ENCODE measurements around the gene RBBP8NL. TPM values are rescaled to one million over a fixed set of nuclear protein-coding genes. Genes with fewer than 3 reads are reported as not detected.
"Not testable (repeated sequence)": the region's sequence is repeated elsewhere in the genome, so short reads cannot be mapped to it uniquely, and the experiment has no call there.

Gene RBBP8NL
- total RNA-seq, 1 donor from 2014 or later = not detected

DNA sequence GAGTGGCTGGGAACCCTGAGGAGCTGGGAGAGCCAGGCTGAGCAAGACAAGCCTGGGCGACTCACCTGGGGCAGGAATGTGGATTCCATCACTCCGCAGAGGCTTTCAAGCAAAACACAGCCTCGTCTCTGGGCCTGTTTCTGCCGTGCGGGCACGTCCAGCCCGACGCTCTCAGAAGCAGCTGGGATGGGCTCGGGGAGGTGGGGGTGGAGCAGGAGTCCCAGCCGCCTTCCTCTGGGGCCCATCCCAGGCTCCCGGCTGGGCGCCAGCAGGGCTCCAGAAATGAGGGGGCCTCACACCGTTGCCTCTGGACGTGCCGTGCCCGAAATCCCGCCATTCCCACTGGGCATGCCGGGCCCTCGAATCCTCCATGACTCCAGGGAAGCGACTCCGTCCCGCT lies 49.1 kb downstream of the RBBP8NL start:
- intact Hi-C loops (cut with micrococcal nuclease) = no loop called here

DNA sequence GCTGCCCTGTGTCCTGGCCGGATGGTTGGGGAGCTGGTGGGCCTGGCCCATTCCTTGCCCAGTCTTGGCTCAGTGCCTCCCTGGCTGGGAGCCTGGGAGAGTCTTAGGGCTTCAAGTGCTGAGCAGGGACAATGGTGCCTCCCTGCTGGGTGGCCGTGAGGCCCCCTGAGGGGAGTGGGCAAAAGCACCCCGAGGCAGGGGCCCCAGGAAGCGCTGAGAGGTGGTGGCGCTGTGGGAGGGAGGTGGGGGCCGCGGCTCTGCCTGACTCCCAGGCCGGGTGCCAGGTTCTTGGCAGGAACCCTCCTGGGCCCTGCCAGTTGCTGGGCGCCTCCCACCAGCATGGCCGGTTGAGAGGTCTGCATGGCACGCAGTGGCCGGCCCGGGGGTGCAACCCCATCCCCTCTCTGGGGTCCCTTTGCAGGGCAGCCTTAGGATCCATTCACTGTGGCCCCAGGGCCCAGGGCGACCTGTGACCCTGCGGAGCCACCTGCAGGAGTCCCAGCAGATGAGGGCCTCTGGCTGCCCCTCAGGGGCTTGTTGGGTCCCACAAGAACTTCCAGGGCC lies 49.6 kb downstream of the RBBP8NL start:
- intact Hi-C loops (cut with micrococcal nuclease) = no loop called here

DNA sequence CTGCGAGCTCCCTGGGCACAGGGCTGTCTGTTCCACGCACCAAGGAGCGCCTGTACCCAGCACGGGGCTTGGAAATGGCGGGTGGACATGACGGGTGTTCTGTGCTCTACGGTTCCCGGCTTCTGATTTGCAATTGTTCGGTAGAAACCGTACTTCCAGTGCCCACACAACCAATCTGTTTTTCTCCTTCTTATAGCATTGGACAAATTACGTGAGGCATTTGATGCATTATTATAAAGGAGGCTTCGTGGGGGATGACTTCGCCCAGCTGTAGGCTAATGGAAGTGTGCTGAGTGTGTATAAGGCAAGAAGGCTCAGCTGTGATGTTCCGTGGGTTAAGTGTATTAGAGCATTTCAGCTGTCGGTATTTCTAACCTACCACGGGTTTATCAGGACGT lies 50.3 kb downstream of the RBBP8NL start:
- intact Hi-C loops (cut with micrococcal nuclease) = no loop called here

DNA sequence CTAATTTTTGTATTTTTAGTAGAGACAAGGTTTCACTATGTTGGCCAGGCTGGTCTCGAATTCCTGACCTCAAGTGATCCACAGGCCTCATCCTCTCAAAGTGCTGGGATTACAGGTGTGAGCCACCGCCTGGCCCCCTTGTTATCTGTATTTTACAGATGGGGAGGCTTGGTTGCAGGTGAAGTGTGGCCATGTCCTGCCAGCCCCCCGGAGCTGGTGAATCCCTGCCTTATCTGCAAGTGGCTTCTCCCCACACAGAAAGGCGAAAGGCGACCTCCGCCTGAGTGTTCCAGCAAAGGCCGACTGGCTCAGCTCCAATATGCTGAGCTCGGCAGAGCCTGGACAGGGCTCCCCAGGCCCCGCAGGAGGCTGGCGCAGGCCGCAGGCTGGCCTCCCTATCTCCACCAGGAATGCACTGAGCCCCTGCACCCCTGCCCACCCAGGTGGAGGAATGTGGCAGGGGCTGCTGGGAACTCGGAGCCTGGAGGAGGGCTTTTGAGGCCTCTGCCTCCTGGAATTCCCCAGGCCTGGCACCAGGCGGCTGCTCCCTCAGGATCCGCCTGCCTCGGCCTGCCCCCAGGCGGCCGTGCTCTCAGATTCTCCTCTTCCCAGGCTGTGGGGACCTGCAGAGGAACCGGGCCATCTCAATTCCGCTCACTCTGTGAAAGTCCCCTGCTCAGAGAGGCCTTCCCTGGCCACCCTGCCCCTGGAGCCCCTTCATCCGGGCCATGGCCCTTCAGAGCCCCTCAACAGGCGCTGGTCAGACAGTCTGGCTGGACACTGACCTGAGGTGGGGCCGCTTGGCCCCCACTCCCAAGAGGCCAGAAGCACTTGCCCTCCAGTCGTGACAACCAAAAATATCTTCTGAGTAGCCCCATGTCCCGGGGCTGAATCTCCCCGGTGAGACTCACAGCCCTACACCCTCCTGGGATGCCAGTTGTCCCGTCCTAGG lies 51.0 kb downstream of the RBBP8NL start:
- intact Hi-C loops (cut with micrococcal nuclease) = no loop called here

DNA sequence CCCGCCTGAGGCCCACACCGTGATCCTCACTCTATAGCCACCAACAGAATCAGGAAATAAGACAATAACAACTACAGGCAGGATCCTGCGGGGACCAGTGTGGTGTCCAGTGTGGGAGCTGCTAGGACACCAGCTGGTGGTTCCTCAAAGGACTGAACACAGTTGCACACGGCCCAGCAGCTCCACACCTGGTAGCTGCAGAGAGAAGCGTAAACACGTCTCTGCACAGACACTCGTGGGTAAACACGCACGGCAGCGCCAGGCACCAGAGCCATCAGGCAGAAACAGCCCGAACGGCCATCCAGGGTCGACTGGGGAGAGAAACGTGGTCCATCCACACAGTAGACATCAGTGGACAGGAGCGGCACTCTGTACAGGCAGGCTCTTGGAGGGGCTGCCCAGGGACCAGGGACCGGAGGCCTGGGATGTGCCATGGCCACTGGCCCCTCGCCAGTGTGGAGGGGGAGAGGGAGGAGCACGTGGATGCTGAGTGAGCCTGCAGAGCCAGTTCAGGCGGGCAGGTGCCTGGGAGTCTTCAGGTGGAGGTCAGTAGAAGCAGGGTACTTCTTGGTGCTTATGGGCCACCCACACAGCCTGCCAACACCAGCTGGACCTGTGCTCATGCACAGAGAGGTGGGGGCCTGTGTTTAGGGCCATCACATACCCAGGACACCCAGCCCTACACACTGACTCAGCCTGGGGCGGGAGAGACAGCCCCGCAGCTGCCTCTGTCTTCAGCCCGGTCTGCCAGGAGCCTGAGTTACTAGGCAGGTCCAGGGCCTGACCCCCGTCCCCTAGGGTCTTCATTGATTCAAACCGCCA lies 52.8 kb downstream of the RBBP8NL start:
- intact Hi-C loops (cut with micrococcal nuclease) = no loop called here

DNA sequence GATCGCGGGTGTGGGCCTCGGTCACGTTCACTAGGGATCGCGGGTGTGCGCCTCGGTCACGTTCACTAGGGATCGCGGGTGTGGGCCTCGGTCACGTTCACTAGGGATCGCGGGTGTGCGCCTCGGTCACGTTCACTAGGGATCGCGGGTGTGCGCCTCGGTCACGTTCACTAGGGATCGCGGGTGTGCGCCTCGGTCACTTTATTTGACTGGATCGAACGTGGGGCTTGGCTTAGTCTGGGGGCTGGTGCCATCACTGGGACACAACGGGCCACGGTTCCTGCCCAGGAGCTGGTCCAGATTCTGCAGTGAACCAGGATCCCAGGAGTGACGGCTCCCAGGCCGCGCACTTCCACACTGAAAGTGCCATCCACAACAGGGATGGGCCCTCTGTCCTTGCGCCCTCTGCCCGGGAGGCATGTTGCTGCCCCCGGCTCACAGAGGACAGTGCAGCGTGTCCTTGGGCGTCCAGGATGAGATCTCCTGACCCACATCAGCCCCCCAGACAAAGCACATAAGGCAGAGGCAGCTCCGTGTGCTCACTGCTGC lies 53.6 kb downstream of the RBBP8NL start:
- intact Hi-C loops (cut with micrococcal nuclease) = not testable (repeated sequence)

DNA sequence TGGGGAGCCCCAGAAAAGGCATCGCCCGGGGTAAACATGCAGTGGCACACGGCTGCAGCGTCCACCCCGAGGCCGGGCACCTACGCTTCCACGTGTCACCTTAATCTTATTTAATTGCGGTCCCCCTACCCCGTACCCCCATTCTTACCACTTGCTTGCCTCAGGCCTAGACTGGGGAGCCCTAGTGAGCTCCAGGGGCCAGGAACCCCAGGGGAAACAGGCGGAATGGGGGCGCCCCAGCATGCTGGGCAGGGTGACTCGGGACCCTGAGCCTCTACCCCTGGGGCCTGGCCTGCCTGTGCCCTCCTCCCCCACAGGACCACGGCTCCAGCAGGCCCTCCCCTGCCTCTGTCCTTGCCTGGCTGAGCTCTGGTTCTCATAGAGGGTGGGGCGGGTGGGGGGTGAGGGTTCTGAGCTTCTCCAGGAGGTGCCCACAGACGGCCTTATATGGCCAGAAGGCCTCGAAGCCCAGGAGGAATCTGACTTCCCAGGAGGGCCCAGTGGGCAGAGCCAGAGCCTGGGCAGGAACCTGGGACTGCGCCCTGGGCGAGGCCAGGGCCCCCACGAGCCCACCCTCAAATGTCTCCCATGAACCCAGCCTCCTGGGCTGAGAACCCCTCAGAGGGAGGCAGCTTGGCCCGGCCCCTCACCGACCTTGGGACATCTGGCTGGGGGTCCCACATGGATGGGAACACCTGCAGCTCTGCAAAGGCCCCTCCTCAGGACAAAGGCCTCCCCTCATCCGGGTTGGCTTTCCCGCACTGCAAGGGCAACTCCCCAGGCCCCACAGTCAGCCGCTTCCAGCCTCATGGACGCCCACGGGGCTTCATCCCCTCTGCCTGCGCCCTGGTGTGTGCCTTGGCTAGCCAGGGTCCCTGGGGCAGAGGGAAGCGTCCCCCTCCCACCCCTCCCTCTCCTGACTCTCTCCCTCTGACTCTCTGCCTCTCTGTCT lies 55.0 kb downstream of the RBBP8NL start:
- intact Hi-C loops (cut with micrococcal nuclease) = no loop called here

DNA sequence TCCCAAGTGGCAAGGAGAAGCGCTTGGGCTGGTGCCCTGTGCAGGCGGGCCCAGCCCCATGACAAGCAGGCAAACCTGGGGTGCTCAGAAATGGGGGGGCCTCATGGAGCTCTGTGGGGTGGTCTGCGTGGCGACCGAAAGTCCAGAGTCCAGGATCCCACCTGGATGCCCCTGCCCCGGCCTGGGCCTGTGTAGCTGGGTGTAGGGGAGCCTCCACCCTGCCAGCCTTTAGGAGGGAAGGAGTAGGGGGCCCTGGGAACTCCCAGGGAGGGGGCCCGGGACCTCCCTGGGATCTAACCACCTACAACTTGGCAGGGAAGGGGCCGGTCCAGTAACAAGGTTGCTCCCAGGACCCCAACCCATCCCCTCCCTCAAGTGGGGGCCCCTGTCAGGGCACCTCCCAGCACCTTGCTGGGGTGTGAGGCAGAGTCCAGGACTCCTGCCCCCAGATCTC lies 55.7 kb downstream of the RBBP8NL start:
- intact Hi-C loops (cut with micrococcal nuclease) = no loop called here

DNA sequence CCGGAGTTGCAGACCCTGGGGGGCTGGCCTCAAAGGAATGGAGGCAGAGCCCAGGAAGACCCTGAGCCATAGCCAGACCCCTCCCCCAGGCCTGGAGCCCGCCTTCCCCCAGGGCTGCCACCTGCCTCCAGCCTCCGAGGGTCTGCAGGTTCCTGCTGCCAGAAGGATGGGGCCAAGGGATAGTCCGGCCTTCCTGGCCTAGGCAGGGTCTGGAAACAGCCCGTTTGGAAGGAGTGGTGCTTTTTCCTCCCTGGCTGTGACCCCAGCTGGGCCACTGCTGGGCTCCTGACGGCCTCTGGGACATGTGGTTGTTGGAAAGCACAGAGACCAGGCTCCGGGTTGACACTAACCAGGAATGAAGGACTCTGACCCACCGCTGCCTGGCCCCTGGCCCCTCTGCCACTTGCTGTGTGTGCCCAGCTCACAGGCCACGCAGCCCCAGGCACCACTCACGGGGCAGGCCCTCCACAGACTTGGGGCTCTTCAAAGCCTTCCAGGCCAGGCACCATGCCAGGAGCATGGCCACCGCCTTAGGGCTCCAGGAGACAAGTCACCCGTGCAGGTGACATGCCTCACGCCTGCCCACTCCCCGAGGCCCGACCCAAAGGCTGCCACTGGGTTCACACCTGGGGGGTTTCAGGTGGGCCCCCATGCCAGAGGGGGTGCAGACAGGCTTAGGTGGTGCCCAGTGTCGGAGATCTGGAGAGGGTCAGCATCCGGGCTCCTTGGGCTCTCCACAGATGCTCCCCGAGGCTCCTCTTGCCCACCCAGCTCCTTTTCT lies 56.3 kb downstream of the RBBP8NL start:
- intact Hi-C loops (cut with micrococcal nuclease) = no loop called here

DNA sequence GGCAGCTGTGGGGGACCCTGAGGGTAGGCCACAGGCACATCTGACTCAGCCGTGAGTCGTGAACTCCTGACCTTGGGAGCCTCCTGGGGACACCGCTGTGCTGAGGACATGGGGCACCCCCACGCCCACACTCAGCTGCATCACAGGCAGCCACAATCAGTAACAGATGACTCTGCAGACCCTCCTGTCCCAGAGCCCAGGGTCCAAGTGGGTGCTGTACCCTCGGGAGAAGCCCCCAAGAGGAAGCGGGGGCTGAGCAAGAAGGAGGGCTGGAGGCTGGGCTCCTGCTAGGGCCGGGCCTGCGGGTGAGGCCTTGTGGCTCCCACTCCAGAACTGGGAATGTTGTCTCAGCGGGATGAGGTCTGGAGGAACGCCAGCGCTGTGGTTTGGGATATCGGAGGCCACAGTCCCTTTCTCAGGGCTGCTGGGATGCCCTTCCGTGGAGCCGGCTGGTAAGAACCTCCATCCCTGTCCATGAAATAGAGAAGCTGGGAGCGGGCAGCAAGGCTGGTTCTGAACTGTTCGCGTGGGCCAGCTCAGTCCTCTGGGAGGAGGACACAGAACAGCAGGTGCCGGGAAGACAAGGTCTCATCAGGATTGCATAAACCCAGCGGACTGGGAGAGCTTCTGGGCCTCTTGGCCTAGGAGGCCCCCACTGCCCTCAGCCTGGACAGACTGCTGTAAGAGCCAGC lies 57.1 kb downstream of the RBBP8NL start:
- intact Hi-C loops (cut with micrococcal nuclease) = no loop called here

DNA sequence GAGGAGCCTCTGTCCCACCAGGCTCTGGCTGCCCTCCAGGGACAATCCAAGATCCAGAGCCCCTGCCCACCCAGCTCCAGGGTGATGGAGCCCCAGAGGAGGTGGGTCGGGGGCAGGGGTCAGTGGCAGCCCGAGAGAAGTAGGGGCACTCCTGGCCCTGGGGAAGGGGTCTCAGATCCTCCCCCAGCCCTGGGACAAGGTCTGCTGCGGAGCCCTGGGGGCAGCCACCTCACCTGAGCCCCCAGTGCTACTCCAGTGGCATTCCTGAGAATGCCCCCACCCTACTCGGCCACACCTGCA lies 57.6 kb downstream of the RBBP8NL start:
- intact Hi-C loops (cut with micrococcal nuclease) = no loop called here

DNA sequence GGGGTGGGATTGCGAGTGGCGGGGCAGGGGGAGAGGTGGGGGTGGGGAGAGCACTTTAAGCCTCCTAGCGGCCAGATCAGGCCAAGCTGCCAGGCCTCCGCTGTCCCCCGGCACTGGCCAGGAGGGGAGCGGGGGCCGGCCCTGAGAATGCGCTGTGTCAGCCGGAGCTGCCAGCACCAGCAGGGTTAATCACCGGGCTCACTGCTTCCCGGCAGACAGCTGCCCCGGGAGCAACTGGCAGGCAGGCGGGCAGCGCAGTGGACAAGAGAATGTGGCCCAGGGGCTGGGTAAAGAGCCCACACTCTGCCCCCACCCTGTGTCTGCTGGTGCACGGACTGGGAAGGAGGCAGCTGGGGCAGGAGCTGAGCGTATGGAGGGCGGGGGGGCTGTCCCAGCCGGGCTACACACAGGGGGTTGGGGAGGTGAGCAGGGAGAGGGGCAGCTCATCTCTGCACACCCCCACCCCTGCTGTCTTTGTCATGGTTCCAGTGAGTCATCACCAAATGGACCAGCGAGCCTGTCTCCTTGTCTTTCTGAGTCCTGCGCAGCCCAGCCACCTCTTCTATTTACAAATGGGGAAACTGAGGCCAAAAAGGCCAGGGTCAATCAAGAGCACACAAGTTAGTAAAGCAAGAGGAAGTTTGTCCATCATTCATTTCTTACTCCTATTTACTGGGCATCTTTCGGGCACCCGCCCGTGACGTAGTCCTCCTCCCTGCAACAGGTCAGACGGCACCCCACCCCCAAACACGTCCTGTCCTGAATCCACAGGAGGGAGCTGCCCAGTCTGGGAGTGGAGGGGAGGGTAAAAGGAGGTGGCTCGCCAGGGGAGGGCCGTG lies 58.1 kb downstream of the RBBP8NL start:
- intact Hi-C loops (cut with micrococcal nuclease) = no loop called here

DNA sequence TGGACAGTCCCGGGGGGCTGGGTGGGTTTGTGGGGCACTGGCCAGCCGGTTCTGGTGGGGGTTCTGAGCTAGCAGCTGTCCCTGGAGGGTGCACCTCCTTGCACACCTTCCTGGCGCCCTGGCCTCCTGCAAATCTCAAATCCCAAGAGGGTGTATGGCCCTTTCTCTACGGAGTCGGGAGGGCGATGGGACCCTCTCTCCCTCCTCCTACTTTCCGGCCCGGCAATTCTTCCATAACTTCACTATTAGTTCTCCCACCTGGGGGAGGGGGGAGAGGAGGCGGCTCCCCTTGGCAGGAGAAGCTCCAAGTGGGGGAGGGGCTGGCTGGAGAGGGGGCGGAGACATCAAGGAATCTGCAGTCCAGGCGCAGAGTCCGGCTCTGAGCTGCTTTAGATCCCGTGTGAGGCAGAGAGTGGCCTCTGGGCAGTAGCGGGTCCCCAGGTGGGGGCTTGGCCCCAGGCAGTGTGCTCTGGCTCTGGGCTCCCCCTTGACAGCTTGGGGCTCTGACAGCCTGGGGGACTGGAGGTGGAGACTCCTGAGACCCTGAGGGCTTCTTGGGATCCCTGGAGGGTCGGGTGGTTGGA lies 58.9 kb downstream of the RBBP8NL start:
- intact Hi-C loops (cut with micrococcal nuclease) = no loop called here

DNA sequence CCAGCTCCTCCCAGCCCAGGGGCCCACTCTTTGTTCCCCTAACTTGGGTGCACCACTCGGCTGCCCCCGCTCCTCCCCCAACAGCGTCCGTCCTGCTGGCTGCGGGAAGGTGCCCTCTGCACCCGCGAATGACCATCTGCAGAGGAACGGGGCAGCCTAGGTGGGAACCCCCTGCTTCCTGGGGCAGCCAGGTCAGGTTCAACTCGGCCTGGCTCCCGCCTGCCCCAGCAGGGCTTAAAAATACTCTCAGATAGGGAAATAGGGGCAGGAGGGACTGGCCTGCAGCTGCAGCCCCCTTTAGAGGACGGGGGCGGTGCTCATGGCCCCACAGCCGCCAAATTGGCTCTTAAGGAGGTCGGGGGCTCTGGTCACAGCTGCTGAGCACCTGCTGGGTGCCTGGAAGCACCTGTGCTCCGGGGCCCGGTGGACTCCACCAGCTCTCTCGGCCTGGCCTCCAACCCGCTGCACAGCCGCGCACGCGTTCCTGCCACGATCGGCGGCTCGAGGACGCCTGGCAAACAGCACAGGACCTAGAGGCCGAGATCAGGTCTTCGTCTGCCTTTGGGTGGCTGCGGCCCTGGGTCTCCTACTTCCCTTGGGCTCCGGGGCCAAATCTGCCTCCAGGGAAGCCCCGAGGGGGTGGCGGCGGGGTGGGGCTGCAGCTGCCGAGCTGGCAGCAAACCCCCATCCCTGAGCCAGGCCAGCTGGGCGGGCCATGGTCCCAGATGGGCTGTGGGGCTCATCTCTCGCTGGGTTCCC lies 59.5 kb downstream of the RBBP8NL start:
- intact Hi-C loops (cut with micrococcal nuclease) = no loop called here

DNA sequence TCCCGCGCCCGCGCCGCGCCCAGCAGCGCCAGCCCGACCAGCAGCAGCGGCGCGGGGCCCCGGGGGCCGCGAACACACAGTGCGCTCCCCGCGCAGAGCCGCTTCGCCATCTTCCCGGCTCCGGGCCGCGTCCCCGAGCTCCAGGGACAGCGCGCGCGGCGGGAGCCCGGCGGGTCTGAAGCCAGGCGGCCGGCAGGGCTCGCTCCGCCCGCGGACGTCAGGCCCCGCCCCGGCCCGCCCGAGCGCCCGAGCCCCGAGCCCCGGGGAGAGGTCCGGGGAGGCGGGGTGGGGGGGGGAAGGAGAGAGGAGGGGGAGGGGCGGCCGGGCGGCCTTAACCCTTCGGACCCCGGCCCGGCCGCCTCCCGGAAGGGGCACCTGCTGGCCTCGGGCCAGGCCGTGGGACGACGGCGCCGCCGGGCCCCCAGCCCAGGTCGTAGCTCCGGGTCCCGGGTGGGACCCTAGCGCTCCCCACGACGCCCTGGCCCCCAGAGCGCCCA lies 60.2 kb downstream of the RBBP8NL start, which contains the start of gene LAMA5:
Gene LAMA5, minus strand, starts transcription at position 177 of the 497 bp plus-strand sequence. Its CDS starts 67 bp downstream, at position 110.
- intact Hi-C loops (cut with micrococcal nuclease) = no loop called here

DNA sequence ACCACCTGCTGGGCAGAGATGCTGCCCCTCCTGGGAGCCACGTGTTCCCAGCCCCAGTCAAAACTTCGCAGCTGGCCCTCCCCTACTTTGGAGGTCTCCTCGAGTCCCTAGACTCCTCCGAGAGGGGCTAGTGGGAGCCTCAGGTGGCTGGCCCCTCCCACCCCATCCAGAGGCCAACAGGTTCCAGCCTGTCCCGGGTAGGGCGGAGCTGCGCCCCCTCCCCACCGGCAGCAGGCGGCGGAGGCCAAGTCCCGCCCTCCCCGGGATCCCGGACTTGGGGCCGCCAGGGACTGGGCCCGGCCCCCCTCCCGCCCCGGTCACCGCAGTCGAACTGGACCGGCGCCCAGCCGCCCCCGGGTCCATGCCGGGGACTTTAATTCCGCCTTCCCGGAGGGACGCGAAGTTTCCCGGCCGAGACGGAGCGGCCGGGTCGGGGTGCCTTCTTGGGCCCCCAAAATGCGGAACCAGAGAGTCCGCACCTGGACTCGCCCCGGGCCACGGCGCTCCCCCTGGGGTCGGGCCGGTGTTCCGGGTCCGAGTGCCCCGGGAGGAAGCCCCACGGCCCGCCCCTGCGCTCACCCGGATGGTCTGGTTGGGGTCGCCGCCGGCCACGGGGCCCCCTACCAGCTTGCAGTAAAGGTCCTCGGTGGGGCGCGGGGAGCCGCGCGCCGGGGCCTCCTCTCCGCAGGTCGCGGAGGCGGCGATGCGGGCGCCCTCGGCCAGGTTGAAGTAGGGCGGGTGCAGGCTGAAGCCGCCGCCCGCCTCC lies 60.8 kb downstream of the RBBP8NL start:
- intact Hi-C loops (cut with micrococcal nuclease) = no loop called here
